GM19193 (cell line): ENCODE data around the gene RBL1.

Experiments
- POLR2A ChIP-seq: IDR thresholded peaks from 4 replicates; pipeline ENCODE4 v1.6.1; 2011; ENCODE audit not compliant: insufficient read depth, insufficient read length; ENCODE audit errors: extremely low read depth

Gene RBL1

GRCh38 chr20:36959242-36959641, 136.6 kb downstream of the RBL1 start:
- TF ChIP-seq POLR2A = no peak

DNA sequence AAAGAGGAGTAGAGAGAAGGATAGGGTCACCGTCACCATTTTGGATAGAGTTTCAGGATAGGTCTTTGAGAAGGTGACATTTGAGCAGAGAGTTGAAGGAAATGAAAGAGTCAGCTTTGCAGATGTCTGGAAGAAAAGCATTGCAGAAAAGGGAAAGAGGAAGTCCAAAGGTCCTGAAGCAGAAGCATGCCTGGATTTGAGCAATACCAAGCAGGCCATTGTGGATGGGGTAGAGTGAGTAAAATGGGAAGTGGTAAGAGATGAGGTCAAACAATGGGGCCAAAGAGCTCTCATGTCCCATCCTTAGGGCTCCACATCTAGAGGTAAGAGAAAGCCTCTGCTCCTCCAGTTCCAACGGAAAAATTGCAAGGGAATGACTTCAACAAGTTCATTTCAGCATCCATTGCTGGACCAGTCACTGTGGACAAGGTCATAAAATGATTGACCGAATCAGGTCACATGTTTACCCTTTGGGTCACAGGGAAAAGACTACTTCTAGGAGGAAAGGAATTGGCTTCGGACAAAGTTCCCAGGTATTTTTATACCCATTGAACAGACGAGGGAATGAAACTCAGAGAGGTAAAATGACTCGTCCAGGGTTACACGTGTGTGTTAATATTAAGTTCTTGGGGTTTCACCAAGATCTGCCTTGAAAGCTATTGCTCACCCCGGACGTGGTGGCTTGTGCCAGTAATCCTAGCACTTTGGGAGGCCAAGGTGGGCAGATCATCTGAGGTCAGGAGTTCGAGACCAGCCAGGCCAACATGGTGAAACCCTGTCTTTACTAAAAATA, 137.7 kb downstream of the RBL1 start:
- no peak for TF ChIP-seq POLR2A

GRCh38 chr20:36956674-36957073, 139.1 kb downstream of the RBL1 start:
- no peak for TF ChIP-seq POLR2A

DNA sequence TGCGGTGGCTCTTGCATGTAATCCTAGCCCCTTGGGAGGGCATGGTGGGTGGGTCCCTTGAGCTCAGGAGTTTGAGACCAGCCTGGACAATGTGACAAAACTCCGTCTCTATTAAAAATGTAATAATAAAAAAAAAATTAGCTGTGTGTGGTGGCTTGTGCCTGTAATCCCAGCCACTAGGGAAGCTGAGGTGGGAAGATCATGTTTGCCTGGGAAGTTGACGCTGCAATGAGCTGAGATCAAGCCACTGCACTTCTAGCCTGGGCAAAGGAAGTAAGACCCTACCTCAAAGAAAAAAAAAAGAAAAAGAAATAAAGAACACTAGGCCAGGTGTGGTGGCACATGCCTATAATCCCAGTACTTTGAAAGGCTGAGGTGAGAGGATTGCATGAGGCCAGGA, 139.8 kb downstream of the RBL1 start:
- no peak for TF ChIP-seq POLR2A

GRCh38 chr20:36951979-36952738, 143.6 kb downstream of the RBL1 start:
- TF ChIP-seq POLR2A = no peak

DNA sequence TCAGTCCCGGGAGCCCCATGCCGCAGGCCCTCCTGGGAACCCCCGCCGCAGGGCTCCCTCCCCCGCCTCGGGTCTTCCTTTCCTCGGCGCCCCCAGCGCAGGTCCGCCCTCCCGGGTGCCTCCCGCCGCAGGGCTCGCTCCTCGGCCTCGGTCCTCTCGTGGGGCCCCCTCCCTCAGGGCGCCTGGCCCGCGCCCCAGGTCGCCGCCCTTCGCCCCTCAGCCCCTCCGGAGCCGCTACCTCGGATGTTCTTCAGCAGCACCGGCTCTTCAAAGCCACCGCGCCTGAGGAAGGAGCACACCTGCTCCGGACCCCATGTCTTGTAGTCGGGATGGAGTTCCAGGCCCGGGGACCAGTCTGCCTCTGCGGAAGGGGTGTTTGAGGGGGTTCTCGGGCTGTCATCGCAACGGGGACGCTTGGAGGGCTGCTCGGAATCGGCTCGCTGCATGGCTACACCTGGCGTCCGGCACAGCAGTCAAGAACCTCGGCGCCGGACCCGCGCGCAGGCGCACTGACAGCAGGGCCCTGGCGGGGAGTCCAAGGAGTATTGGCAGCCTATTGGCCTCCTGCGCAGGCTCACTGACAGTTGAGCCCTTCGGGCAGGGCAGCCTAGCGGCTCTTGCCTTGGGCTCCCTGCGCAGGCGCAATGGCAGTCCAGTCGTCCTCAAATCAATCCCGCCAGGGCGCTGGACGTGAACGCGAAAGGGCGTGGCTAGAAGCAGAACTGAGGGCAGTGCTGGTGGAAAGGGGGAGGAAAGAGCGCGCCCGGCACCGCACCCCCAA, 144.4 kb downstream of the RBL1 start, which contains the start of gene SAMHD1:
SAMHD1 (minus strand) TSS at position 511 of the 781 bp plus-strand sequence; CDS start at position 446, 65 bp downstream.
- peak; percentile 75 for TF ChIP-seq POLR2A

- no peak for TF ChIP-seq POLR2A
Measured at GRCh38 chr20:36950414-36951197, 145.2 kb downstream of the RBL1 start.
